ENCODE results near the gene LMNA.

LMNA gene

DNA sequence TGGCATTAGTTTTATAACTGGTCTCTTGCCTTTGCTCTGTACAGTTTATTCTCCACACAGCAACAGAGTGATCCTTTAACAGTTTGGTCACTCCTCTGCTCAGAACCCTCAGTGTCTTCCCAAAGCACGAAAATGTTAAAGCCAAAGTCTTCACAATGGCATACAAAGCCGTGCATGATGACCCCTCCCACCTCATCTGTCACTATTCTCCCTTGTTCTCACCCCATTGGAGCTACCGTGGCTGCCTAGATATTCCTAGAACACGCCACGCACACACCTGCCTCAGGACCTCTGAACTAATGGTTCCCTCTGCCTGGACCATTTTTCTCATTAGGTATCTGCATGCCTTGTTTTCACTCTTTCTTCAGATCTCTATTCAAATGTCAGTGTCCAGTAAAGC is 30.2 kb downstream of the LMNA start:
- DNase-seq: no peak

DNA sequence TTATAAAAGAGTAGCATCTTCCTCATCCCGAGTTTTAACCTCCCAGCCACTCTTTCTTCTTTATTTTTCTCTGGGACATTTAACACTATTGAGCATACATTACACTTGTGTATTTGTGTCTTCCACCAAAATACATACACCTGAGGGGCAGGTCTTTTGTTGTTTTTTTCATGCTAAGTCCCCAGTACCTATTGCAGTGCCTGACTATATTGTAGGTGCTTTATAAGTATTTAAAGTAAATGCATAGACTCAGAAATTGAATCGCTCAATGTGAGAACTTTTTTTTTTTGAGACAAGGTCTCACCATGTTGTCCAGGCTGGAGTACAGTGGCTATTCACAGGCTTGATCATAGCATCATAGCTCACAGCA is 31.1 kb downstream of the LMNA start:
- DNase-seq: no peak

DNA sequence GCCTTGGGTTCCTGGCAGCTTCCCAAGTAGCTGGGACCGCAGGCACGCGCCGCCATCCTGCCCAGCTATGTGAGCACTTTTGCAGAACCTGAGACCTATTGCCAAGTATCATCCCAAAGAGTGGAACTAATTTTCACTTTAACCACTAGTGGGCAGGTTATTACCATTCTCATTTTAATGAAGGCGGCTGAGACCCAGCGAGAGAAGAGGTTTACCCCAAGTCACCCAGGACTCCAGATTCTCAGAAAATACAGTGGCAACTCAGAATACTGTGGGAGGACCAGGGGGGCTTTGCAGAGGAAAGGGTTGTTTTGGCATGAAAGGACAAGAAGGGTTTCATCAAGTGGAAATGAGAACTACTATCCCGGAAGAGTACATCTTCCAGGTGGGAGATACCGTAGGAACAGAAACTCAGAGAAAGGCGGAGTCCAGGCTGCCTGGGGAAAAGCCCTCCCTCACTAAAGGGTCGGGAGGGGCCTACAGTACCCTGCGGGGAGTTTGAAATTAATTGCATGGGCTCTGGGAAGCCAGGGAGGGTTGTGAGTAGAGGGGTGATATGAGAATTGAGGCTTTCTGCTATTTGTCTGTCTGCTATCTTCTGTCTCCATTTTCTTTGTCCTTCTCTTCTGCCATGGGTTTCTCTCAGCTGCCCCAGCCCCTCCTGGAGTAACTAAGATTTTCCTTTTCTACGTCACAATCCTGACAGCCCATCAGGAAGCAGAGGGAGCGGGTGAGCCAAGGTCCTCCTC is 31.7 kb downstream of the LMNA start:
- peak; percentile 75 for DNase-seq

- no peak for DNase-seq
These were observed 32.4 kb downstream of the LMNA start for GRCh38 chr1:156146769-156147405.

GRCh38 chr1:156148216-156148615 is 33.7 kb downstream of the LMNA start:
- DNase-seq: no peak

- no peak for DNase-seq
These were observed 35.1 kb downstream of the LMNA start for GRCh38 chr1:156149374-156150332.

- no peak for DNase-seq
These were observed 36.0 kb downstream of the LMNA start for GRCh38 chr1:156150333-156151011.

DNA sequence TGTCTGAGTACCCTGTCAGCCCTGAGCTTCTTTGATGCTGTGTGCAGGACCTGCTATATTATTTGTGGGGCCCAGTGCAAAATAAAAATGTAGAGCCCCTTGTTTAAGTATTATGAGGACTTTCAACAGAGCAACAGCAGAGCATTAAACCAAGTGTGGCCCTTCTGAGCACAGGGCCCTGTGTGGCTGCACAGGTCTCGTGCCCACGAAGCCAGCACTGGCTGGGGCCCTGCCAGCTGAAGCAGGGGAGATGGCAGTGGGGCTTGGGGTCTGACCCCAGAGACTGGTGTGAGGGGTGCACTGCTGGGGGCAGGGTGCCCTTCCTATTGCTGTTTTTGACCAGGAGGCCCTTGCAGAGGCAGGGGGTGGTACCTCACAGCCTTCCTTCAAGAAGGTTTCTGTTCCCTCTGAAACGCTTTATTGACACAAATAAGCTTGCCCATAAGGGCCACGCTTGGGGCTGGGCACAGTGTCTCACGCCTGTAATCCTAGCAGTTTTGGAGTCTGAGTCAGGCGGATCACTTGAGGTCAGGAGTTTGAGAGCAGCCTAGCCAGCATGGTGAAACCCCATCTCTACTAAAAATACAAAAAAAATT is 36.7 kb downstream of the LMNA start:
- no peak for DNase-seq

GRCh38 chr1:156152628-156153027 is 38.1 kb downstream of the LMNA start:
- DNase-seq: no peak

GRCh38 chr1:156153362-156153761 is 38.9 kb downstream of the LMNA start, which contains the start of gene SEMA4A:
TSS of gene SEMA4A (plus strand) at chr1:156153585. CDS start at chr1:156154579, 994 bp downstream.
- DNase-seq: no peak

GRCh38 chr1:156154317-156154749 is 39.8 kb downstream of the LMNA start:
- no peak for DNase-seq

DNA sequence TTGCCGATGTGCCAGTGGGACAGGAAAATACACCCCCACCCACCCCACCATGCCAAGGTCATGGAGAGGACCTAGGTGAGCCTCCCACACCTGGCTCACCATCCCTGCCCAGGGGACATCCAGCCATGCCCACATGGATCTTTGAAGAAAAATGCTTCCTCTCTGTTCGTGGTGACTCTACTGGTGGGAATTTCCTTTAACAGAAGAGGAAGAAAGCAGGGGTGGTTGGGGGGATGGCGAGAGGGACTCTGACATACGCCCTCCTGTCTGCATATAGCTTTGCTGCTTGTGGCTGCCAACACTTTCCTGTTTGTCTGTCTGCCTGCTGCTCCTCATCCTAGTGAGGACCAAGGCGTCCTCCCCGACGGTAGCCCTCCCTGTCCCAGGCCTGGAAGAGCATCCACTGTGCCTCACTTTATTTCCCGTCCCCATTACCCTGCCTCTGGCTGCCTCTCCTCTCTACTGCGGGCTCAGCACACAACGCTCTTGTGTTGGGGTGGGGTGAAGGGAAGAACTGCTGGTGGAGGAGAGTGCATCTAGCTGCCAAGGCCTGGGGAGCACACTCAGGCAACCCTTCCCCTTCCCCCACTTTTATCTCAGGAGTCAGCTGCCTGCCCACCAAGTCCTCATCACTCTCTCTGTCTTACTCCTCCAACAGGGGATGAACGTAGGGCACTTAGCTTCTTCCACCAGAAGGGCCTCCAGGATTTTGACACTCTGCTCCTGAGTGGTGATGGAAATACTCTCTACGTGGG is 41.4 kb downstream of the LMNA start:
- DNase-seq: no peak

DNA sequence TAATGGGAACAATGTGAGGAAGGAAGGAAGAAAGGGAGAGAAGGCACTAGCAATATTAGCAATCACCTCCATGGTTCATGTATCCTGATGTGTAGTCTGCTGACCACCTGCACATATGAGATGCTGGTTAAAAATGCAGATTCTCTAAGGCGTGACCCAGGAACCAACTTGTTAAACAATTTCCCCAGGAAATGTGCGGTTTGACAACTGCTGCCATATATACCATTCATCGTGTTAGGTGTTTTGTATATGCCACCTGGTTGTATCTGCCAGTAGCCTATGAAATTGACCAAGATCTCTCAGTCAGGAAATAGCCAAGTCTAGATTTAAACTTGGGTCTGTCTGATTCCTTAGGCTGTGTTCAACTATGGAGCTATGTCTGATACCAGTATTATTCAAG is 43.0 kb downstream of the LMNA start:
- DNase-seq: no peak

GRCh38 chr1:156157966-156158365 is 43.5 kb downstream of the LMNA start:
- DNase-seq: no peak

DNA sequence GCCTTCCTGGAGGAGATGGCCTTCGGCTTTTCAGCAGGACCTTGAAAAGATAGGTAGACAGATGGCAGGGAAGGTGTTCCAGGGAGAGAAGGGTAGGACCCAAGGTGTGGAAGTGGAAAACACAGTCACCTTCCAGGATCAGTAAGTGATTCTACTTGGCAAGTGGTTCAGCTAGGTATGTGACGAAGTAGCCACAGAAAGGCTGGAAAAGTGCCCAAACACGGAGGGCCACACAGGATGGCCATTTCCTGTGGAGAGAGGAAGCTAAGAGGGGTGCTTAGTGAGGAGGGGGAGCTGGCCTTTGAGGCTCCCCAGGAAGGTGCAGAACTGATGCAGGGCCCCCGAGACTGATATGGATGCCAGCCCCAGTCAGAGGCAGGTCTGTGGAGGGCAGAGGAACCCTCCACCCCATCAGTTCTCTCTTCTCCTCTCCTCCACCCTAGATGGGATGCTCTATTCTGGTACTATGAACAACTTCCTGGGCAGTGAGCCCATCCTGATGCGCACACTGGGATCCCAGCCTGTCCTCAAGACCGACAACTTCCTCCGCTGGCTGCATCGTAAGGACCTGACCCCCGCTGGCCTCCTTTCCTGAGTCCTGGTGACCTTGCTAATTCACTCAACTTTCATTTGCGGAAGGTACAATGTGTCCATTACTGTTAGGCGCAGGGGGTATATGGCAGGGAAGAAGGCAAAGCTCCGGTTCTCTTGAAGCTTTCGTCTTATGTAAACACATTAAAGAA is 45.7 kb downstream of the LMNA start:
- DNase-seq: no peak

- no peak for DNase-seq
These were observed 46.2 kb downstream of the LMNA start for GRCh38 chr1:156160743-156161171.

DNA sequence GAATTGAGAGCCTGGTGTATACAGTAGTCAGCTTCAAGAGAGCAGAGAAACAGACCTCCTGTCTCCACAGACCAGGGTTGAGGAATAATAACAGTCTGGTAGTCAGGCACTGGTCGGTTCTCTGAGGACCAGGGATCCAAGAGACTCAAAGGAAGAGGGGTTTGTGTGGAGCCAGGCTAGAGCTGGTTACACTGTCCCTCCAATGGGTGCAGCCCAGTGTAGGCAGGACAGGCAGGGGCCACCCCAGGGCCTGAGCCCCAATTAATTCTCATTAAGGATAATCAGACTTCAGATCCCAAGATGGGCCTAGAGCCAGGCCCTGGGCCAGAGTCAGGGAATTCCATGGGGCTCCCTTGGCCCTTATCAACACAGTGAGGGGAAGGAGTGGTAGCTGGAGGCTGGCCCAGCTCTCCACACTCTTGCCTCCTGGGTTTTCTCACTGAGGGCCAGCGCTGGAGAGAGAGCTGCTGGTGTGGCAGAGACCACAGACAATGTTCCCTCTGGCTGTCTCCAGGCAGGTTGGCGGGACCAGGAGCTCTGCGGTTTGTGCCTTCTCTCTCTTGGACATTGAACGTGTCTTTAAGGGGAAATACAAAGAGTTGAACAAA is 48.0 kb downstream of the LMNA start:
- no peak for DNase-seq

GRCh38 chr1:156163712-156164111 is 49.2 kb downstream of the LMNA start:
- DNase-seq: no peak

DNA sequence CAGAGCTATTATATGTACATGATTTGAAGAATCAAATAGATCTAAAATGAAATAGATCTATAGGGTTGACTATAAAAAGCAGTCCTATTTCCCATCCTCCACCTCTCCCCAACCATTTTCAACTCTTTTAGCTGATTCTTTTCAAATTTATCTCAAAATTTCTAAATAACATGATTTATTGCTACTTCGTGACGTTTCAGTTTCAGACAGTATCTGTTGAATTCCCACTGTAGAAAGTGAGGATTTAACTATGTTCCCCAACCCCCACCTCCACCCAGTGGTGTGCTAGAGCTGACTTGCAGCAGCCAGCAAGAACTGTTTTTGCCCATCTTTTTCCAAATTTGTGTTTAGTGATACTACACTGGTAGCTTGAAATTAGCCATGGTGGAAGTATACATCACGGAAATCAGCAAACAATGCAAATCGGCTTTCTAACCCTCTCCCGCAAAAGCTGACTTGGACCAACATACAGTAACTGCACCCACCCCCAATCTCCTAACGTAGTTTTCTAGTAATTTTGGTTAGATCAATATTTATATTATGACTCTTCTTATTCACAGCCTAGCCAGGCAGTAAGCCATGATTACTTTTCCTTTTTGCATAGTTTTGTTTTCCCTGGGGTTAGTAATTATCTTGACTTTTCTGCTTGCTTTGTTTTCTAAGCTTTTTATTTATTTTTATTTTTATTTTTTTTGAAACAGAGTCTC is 49.8 kb downstream of the LMNA start:
- no peak for DNase-seq

DNA sequence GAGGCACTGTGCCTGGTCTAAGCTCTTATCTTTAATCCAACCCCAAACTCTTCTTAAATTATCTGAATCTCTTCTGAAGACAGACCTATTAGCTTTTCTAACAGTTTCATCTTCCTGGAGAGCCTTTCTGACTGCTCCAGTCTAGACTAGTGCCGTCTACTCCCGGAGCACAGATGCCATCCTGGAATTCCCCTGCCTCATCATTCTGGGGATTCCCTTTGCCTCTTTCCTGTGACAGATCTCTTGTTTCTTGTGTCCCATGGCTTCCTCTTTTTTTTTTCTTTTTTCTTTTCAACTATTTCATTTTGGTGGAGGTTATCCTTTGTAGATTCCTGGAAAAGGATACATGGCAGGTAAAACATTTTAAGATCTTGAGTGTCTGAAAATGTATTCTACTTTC is 50.6 kb downstream of the LMNA start:
- DNase-seq: no peak

Measured in NCI-H1048 (cell line).